Mesenteric fat pad (tissue), 1 donor: Measurements from ENCODE around the gene SEC24D. TPM values are rescaled to one million over a fixed set of nuclear protein-coding genes. Genes with fewer than 3 reads are reported as not detected.

ENCODE experiments used
- DNase-seq: peaks from one replicate; pipeline ENCODE4 v3.0.0-alpha.2; 2020; ENCODE audit warnings: low spot score
- total RNA-seq: library from RNA; stranded (reverse); fragmentation: NEBNext Ultra II Directional; extraction: Animal tissue kit (Norgen Biotek cat#: 25700); gene quantifications from one replicate; pipeline ENCODE4 v1.2.1, GENCODE V29; 2021
- donor health status: DM: yes; HTN: yes; CAD: no.

The SEC24D gene
- total RNA-seq, 1 donor from 2014 or later = 71.6 TPM

DNA sequence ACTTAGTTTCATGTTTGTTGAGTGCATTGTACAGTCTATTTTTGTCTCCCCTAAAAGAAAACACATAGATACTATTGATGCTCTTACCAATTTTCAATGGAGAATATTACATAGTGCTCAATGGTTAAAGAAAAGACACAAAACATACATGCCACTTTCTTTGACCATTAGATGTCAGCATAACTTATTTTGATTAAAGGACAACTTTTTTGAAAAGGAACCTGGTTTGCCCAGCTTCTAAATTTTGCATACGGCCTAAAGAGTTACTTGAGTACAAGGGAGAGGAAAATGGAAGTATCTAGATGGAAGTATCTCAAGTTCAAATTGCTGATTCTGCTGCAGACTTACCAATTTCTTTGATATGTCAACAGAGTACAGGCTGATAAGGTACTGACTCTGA, 82.2 kb downstream of the SEC24D start:
- DNase-seq = no peak

DNA sequence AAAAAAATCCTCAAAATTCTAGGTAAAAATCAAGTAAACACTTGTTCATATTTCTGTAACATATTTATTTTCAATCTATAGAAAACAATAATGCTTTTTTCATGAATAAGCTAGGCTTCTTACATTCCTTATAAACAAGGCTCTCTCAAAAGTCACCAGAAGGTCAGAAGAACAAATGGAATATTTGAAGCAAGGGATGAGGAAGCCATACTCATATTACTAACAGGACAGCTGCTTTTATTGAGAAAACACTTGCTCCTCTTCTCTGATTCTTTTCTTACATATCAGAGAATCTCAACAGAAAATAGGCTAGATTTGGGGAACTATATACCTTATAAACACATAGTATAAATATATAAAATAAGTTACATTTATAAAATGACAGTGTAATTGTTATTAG, 82.8 kb downstream of the SEC24D start:
- DNase-seq = no peak

DNA sequence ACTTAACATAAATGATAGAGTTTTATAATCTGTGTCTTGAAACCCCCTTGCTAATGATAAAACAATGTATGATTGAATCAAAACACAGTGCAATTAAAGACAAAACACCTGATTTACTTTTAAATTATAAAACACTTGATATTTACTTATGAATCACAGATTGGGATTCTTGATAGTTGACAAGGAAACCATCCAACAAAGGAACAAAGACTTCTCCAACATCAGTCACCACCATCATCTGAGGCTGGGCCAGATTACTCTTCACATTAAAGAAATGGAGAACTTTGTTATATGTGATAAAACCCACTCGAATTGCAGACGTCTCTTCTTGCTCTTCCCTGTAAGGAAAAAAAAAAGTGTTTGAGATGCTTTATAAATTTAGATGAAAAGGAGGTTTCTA, 83.4 kb downstream of the SEC24D start:
- no peak for DNase-seq

DNA sequence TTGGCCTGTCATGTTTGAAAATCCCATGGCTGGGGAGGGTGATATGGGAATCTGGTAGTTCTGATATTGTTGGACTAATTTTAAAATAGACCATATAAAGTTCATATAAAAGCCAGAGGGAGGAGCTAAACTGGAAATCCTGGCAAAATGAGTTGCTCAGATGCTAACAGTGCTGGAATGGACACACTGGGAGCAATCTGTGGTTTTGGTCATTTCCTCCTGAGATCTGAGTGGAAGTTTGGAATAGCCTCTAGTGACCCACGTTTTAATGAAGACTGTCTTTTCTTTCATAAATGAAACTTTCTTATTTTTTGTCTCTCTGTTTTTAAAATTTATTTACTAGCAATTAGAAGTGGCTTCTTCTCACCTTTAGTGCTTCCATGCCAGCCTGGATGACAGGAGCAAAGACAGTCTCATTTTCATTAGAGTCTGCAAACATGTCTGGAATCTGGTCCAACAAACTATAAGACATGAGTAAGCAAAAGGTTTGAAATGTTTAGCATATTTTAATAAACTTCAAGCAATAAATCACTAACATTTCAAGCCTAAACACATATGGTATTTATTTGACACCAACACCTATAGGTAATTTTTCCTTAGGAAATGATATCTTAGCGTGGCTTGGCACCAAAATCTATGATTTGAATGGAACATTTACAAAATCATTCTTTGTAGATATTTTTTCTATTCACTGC, 84.2 kb downstream of the SEC24D start:
- no peak for DNase-seq

DNA sequence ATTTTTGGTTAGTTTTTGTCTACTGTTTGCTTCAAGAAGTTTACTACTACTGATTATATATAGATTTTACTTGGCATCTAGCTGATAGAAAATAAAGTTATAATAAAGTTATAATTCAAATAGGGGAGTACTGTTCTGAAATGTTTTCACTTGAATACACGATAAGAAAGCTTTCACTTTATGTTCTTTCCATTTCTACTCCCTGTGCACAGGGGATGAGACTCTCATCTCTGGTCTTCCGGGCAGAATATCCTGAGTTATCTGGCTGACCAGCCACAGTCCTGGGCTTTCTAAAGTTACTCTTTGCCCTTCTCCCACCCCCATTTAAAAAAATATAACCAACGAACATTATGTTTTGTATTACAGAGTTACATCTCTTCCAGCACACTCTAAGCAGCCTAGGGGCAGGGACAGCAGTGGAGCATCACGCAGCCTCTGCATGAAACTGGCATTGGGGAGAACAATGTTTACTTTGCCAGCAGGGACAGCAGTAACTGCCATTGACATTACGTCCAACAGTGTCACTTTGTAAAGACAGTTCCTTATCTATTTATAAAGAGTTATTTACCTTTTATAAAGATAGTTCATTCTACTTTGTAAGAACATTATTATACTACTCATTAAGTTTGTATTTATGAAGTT, 86.5 kb downstream of the SEC24D start:
- DNase-seq = no peak

DNA sequence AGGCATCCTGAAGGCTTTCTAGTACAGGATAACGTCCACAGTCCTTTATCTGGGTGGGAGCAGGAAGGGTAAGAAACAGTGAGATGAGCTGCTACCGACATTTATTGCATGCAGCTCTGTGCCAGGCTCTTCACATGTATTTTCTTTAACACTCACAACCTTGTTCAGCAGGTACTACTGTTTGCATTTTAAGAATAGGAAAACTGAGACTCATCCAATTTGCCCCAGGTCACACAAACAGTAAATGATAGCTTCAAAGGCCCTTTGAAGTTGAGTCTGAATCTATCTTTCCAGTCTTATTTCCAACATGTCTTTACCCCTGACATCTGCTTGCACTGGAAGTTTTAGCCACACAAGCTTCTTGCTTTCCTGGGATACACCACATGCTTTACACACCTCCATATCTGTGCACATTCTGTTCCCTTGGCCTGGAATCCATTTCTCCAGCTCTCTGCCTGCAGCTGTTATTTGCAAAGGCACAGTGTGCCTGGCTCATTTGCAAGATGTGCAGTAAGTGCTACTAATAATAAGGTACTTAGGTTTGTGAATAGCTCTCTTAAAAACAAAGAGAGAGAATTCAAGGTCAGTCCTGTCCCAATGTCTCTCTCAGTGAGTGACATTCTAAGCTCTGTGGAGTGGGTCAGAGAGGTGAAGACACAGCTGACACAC, 89.5 kb downstream of the SEC24D start:
- DNase-seq = no peak

DNA sequence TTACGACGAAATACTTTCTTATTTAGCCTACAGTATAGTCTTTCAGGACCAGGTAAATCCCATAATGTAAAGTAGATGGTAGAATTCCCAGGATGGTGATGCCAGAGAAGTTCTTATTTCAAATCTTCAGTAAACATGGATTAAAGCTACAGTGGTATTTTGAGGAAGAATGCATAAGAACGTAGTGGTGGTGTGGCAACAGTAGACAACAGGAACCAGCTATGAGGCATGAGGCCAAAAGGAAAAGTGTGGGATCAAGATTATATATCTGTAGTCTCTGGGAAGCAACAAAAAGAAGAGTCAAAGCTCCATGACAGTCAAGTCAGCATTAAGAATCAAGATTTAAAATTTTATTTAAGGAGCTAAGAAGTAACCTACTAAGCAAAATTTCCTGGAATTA, 90.6 kb downstream of the SEC24D start:
- no peak for DNase-seq

DNA sequence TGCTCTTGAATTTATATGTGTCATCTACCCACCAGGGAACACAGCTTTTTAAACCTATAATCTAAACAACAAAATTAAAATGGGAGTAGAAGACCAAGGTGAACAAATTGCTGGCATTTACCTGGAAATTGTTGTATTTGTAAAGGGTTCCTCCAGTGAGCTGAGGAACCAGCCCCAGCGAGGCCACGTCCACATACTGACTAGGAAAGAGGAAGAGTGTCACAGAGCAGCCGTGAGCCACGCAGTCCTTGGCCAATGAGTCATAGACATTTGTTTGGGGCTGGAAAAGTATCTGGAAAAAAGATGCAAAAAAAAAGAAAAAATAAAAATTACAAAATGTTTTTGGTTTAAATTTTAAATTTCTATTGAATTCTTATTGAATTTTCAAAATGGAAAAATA, 92.1 kb downstream of the SEC24D start:
- DNase-seq = no peak

DNA sequence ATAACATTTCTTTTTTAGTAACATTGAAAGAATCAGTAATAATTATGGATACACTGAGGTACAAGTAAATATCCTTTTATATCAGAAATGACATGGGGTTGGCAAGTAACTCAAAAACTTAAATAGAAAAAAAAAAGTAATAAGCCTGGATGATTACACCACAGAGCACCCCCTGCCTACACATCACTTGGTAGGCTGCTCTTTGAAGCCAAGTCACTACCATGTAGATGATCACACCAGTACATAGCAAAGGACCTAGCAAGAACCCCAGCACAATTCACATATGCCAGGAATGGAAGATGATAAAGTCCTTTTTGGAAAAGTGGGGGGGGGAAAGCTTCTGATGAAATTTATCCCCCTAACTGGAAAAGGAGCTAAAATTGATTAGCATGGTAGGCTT, 93.9 kb downstream of the SEC24D start:
- DNase-seq = no peak

DNA sequence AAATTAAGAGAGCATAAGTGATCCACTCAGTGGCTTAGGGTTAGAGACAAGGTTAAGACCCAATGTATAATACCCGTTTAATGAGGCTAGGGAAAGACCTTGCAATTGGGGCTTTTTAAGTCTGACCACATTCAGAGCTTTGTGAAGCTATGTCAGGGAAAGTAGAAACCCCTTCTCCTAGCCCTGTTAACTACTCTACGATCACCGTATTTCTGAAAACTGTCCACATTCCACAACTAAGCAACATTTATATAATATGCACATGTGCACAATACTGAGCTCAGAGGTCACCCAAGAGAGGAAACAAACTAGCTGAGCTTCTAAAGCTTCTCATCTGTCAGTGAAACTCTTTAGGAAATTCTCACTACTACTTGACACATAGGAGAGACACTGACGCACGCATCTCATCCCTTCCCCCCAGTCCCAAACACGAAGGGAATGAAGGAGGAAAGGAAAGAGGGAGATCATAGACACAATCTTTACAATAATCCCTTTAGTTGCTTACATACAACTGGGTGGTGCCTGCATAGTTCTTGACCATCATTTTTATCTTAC, 94.5 kb downstream of the SEC24D start:
- no peak for DNase-seq

DNA sequence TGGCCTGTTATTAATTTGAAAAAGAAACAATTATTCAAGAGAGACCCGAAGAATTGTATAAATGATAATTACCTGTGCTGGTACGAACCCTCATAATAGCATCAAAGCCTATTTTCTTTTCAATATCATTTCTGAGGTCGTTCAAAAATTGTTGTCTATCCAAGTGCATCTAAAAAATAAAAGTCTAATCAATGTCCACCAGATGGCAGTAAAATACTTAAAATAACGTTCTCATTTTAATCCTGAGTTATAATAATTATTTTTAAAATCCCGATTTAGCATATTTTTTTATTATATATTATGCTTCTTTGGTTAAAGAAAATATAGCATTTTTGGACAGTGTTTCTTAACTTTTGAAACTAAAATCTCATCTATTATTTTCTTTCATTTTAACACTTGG, 95.1 kb downstream of the SEC24D start:
- DNase-seq = no peak

DNA sequence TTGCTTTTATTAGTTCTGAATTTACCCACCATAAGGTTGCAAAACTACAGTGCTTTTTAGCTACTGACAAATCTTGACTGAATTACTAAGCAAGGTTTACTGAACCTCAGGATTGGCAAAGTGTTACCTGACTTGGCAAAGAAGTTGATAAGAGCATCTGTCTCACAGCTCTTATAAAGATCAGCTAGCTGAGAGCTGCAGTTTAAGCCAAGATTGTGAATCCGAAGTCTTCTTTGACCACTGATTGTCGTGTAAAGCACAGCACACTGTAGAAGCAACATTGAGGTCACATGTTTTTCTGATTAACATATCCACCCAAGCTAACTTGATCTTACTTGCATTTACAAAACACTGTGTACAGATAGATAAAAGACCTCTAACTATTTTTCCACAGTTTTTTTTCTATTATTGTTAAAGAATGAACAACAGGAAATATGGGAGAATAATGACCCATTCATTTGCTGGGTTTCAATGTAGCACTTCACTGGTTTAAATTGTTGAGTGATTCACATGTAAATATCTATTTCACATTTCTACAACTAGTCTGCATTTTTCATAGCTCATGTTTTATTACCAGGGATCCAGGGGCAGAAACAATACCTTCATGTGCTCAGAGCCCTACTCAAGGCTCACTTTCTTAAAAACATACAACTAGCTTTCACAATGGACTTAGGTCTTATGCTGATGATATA, 96.8 kb downstream of the SEC24D start:
- no peak for DNase-seq

DNA sequence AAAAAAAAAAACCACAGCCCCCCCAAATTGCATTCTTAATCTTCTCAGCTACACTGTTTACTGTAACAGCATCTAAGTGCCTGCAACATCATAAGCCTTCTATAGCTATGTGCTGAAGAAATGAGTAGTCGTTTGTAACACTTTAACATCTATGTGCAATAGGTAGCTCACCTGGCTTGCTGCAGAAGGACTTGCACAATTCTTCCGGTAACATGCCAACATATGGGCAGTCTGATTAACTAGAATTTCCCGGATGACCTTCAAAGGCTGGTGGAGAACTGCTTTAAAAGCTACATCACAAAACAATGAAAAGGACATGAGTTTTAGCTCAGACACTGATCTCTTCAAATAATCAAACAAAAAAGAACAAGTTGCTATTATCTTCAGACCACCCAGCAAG, 97.8 kb downstream of the SEC24D start:
- no peak for DNase-seq

DNA sequence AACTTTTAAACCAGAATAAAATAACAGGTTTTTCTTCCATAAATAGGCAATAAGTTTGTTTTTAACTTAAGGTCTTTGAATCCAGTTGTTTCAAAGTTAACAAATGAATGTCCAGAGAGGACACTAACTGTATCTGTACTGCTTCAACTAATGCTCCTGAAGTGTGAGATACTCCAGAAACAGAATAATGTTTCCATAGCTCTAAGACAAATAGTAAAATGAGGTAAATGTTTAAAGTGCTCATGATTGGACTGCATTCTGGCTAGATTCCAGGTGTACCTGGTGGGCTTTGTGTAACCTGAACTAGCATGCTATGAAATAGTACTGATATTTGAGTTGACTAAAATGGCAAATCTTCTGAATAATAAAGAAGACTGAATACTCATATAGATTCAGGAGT, 99.0 kb downstream of the SEC24D start:
- DNase-seq = no peak

DNA sequence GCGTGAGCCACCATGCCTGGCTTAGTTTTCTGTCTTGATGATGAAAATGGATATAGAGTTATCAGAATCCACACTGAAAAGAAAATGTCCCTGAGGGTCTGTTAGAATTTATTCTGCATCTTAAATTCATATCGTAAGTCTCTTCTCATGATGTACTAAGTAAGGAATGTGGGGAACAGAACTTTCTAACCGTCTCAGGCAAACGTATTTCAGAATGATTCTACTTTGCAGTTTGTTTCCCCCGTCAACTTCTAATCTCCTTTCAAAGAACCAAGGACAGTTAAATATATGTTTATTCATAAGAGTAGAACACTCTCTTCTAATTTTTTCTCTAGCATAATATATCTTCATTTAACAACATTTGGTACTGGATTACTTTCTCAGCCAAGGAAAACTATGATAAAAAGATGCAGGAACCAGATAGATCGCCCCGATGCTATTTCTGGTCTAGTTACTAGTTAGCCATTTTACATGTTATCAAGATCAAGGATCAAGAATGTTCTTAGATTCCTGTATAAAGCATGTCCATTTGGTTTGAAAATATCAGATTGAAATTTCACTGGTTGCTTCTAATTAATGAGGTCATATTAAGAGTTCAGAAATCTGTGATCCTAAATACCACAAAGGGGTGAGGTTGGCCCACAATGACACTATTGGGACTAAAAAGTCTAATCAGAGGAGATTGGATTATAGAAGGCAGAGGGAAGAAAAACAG, 101.3 kb downstream of the SEC24D start:
- no peak for DNase-seq

DNA sequence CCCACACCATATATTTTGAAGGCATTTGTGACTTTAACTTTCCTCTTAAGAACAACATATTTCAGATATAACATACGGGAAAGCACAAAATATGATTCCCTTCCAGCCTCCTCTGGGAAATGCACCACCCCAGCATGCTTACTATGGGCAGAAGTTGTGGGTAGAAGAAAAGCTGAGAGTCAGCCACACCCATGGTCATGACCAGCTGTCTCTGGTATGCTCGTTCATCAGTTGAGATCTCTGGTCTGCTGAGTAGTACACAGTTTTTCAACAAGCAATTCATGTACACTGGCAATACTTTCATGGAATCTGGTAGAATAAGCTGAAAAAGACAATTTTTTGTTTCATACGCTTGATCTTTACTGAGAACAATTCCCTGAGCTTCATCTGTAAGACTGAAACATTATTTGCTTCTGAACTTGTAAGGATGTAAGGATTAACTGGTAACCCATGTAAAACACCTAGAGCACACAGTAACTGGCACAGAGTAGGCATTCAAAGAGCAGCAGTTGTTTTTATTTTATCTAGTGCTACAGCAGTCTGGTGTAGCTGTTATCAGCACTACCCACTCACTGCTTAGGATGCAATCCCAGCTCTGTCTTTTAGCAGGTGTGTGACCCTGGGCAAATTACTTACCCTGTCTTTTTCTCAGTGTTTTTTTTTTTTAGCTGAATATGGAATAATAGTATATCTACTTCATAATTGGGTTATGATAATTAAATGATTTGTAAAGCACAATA, 103.2 kb downstream of the SEC24D start:
- no peak for DNase-seq

DNA sequence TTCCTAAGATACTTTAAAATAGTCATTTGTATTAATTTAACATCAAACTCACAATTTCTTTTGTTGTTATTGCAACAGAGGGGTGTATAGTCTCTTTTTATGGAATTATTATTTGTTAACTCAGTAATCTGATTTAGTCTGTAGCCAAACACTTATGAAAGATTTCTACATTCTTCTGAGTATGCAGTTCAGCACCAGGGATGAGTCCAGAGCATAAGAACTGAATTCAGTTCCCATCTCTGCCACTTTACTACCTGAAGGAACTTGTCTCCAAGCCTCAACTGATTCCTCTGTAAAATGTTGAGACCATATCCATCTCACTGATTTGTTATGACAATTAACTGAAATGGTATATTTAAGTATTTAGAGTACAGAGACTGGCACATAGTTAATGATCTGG, 105.2 kb downstream of the SEC24D start:
- DNase-seq = no peak

DNA sequence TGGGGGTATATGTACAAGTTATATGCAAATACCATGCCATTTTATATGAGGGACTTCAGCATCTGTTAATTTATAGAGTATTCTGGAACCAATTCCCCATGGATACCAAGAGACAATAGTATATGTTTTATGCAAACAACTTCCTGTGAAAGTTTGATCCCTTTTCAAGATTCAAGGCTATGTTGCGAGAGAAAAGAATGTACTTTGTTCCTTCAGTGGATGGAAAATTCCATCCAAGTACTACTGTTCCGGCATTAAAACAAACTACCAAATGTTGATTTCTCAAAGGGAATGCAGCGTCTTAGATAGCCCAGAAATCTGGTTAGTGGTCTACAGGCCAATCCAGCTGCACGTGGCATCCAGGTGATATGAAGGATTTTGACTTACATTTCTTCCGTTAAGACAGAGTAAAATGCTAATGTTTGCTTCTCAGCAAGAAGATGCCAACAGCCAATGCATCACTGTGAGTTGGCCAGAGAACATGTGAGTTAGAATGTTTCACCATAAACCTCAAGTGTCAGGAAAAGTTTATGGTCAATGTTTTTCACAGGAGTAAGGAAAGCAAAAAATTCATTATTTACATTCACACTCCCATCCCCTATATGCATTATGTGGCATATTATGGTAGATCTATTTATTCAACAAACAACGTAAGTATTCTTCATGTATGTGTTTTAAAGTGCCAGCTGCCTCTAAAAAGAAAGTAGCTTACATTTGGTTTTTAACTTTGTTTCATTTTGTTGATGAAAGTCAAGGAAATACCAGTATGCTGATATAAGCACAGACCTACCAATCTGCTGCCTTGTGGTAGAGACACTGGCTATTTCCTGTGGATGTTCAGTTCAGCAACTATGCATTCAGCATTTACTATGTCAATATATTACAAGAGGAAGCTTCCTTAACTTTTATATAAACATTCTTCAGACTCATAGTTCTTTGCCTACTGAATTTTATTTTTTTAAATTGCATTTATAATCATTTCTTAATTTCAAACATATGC, 106.3 kb downstream of the SEC24D start:
- DNase-seq = no peak

DNA sequence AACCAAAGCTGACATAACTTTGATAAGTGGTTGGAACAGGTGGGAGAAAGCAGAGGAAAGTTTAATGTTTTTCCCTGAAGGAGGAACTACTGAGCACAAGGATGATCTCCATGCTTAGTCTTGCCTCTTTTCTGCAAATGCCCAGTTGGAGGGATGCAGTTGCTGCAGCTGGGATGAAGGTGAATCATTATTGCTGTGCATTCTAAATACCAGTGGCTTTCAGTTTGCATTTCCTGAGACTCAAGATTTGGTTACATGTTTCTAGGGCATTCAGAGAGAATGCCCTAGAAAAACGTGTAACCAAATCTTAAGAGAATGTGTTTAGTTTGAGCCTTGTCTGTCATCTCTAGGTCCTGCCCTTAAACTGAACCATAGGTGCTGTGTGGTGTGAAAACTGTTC, 108.6 kb downstream of the SEC24D start:
- DNase-seq = no peak
